Esophagus mucosa (tissue), 1 donor: ENCODE results near the gene PCDH15. TPM values are rescaled to one million over a fixed set of nuclear protein-coding genes. Genes with fewer than 3 reads are reported as not detected.

ENCODE experiments used
- ATAC-seq: fragments of 200-7000 bp; cut with Tn5 transposase; one replicate; pipeline ENCODE4 v1.9.1; 2020
- total RNA-seq: library from RNA; stranded (reverse); gene quantifications from one replicate; pipeline ENCODE4 v1.2.4, GENCODE V29; 2023
- donor health status: DM: yes; HTN: yes; CAD: no.

Gene PCDH15
- total RNA-seq, 1 donor from 2014 or later, result not detected

GRCh38 chr10:54708021-54708420 lies 93.0 kb downstream of the PCDH15 start:
- ATAC-seq, result no peak

- no peak for ATAC-seq
These were observed 98.2 kb downstream of the PCDH15 start for GRCh38 chr10:54702583-54703485.

DNA sequence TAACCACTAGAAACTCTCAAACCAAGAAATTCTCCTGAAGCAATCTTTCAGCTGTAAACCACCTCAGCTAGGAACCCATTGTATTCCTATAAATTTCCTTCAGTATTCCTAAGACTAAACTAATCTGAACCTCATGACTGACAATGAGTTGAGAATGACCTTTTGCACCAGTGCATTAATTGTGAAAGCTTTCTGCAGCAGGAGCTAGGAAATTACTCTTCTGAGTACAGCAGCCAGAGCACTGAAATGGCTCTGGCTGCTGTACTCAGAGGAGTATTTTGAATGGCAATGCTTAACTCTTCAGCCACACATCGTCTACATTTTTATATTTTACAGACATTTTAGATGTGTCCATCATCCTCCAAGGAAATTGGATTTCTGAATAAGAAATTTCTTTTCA lies 109.7 kb downstream of the PCDH15 start:
- ATAC-seq, result no peak

- ATAC-seq, result no peak
These were observed 118.5 kb downstream of the PCDH15 start for GRCh38 chr10:54682554-54682953.

DNA sequence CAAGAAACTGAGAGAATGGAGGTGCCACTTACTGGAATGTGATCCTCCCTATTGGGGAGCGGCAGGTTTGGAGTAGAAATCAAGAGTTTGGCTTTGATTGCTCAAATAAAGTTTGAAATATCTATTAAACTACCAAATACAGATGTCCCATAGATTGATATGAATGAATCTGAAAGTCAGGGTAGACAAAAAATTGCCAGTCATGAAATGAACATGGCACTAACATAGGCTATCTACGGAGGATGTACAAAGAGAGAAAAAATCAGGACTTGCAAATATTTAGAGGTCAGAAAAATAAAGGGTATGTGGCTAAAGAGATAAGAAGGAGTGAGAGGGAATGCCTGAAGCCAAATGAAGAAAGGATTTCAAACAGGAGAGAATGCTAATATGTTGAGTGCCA lies 119.9 kb downstream of the PCDH15 start:
- no peak for ATAC-seq

GRCh38 chr10:54667136-54667535 lies 133.9 kb downstream of the PCDH15 start:
- ATAC-seq, result no peak

DNA sequence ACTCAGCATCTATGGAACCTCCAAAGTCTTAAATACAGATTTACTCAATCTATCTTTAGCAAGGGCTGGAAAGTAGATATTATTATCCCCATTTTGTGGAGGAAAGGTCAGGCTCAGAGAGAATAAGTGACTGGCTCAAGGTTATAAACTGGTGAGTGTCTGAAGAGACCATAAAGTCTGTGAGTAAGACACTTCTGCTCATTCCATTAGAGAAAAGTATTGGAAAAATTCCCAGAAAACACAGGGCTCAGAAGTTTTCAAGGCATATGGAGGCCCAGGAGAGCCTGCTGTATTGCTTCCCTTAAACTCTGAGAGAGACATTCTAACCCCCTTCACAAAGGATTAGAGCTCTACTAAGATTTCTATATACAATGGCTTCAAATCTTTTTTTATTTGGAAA lies 134.8 kb downstream of the PCDH15 start:
- ATAC-seq, result no peak

DNA sequence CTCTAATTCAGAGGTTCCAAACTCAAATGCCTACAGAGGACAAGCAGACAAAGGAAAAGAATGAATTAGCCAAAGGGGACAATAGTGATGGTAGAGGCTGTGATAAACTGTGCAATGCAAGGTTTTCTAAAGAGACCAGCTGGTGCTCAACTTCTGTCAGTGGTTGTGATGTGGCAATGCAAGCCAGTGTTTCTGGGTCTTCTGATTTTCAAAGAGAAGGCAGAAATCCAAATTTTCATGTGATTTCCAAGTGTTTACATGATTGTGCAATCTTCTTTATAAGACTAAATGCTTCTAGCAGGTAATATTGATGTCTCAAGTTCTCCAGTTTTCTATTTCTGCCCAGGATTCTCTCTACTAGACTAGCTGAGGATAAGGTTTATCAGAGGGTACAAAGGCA lies 135.9 kb downstream of the PCDH15 start:
- ATAC-seq, result no peak

GRCh38 chr10:54660397-54660796 lies 140.6 kb downstream of the PCDH15 start:
- ATAC-seq, result no peak

- ATAC-seq, result no peak
These were observed 144.4 kb downstream of the PCDH15 start for GRCh38 chr10:54656643-54657042.

- ATAC-seq, result no peak
These were observed 147.5 kb downstream of the PCDH15 start for GRCh38 chr10:54653518-54653917.

GRCh38 chr10:54650547-54650946 lies 150.5 kb downstream of the PCDH15 start:
- ATAC-seq, result no peak

GRCh38 chr10:54622017-54622416 lies 179.0 kb downstream of the PCDH15 start:
- no peak for ATAC-seq

GRCh38 chr10:54620352-54620751 lies 180.7 kb downstream of the PCDH15 start:
- ATAC-seq, result no peak

- ATAC-seq, result no peak
These were observed 187.0 kb downstream of the PCDH15 start for GRCh38 chr10:54614072-54614471.

- no peak for ATAC-seq
These were observed 187.9 kb downstream of the PCDH15 start for GRCh38 chr10:54613162-54613561.

- ATAC-seq, result no peak
These were observed 191.6 kb downstream of the PCDH15 start for GRCh38 chr10:54609423-54609822.

- no peak for ATAC-seq
These were observed 193.0 kb downstream of the PCDH15 start for GRCh38 chr10:54607983-54608382.

DNA sequence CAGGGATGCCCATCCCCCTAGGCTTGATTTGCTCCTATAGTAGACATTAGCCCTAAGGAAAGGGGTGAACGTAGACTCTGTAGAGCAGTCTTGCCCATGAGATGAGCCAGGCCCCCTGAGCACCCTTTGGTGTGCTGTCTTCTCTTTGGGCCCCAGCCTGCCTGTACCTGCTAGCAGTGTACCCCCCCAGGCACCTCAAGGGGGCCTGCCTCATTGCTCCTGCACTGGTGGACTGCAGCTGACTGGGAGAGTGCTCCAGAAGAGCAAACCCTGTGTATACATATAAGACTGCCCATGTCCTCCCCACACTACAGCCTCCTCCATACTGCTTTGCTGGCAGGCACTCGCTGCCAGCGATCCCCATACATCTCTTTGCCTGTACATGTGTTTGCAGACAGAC lies 206.7 kb downstream of the PCDH15 start:
- no peak for ATAC-seq

DNA sequence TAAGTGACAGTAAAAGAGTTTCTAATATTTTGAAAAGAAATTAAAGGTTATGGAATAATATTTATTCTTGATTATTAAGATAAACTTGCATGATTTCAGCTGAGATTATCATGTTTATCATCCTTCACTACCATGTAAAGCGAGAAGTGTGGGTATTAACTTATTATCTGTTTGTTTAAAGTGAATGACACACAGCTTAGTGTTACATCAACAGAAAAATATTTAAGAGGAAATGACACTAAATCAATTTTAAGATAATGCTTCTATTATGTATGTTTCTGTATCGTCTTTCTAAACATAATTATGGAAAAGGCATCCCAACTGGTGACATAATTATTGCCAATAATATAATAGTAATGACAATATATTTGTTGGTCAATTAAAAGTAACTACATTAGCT lies 213.1 kb downstream of the PCDH15 start:
- ATAC-seq, result no peak

GRCh38 chr10:54585572-54585971 lies 215.5 kb downstream of the PCDH15 start:
- ATAC-seq, result no peak

GRCh38 chr10:54577682-54578081 lies 223.3 kb downstream of the PCDH15 start:
- ATAC-seq, result no peak

DNA sequence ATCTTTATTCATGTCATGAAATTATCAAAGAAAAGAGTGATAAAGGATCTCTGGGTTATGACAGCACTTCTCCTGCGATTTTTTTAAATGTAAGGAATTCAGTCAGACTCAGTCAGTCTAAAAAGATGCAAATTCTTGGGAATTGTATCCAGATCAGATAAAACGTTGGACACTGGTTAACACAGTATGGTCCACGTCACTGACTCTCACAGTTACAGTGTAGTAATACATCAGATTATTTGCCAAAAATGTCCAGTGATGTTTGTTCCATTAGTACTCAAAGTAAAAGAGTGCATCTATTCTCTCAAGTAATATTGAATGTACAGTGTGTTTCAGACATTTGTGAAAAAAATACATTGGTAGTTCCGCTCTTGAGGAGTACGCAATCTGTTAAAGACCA lies 224.5 kb downstream of the PCDH15 start:
- no peak for ATAC-seq

DNA sequence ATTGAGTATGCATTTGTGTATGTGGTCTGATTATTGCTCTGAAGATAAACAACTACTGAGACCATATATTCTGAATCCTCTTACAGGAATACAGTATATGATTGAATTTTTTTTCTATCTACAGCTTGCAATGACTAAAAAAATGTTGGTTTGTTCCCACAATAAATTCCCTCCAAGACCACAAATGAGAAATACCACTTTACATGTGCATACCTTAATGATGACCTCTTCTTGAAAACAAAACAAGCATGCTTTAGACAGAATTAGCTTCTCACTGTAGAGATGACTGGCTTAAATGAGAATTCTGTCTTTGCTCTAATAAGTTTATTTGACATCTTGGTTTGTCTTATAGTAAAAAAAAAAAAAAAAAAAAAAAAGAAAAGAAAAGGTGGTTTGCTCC lies 241.5 kb downstream of the PCDH15 start:
- ATAC-seq, result no peak

GRCh38 chr10:54554028-54554427 lies 247.0 kb downstream of the PCDH15 start:
- no peak for ATAC-seq
